ENCODE measurements around the gene KIF6.

The KIF6 gene

DNA sequence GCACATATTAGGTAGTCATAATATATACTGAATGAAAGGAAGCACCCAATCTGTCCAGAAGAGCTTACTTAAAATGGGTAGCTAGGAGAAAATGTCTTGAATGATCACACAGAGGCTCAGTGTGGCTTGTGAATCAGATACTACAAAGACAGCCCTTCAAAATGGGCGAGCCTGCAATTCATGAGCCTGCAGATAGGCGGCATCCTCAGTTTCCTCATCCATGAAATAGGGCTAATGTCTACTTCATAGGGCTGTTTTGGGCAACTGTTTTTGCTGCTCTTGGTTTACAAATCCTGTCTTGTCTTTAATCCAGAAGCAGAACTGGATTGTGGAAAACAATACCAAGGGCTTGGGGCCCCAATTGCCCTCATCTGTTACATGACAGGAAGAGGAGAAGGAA, 273.4 kb downstream of the KIF6 start:
- DNase-seq = peak; percentile 11
- ATAC-seq = peak; percentile 32

DNA sequence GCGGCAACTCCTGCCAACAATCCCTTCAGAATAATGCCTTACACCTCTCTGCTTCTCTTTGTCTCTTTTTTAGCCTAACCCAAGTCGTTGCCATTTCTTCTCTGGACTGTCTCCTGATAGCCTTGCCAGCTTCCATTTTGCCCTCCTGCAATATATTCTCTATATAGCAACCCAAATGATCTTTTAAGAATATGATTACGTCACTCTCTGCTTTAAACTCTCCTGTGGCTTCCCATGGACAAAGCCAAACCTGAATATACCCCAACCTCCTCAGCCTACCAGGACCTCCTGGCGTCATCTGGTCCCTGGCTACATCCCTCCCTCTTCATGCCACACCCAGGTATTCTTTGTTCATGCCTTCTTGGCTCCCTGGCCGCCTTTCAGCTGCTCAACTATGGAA, 276.2 kb downstream of the KIF6 start:
- ATAC-seq = no peak

GRCh38 chr6:39446909-39447308, 278.3 kb downstream of the KIF6 start:
- peak; percentile 42 for ATAC-seq
- no peak for DNase-seq

More for the DNA sequence above, 276.2 kb downstream of the KIF6 start:
- DNase-seq = no peak

- ATAC-seq (no peak), DNase-seq (no peak)
These were observed 279.5 kb downstream of the KIF6 start for GRCh38 chr6:39445667-39446066.

DNA sequence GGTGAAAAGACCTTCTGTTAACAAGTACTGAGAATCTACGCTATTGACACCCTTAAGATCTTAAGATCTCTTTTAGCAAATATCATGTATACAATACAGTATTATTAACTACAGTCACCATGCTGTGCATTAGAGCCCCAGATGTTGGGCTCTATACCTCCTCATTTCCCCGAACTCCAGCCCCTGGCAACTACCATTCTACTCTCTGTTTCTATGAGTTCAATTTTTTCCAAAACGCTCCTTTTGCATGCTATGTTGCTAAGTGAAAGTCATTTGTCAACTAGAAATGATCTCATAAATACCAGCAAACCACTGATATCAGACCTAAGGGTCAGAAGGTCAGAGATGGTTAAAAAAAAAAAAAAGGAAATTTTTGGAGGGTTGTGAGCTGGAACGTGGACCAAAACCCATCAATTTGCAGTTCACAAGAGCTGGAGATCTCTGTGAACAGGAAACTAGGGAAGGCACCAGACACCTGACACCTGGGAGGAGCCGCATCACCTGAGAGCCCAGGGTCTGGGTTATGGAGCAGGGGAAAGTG, 280.7 kb downstream of the KIF6 start:
- DNase-seq (no peak), ATAC-seq (no peak)

DNA sequence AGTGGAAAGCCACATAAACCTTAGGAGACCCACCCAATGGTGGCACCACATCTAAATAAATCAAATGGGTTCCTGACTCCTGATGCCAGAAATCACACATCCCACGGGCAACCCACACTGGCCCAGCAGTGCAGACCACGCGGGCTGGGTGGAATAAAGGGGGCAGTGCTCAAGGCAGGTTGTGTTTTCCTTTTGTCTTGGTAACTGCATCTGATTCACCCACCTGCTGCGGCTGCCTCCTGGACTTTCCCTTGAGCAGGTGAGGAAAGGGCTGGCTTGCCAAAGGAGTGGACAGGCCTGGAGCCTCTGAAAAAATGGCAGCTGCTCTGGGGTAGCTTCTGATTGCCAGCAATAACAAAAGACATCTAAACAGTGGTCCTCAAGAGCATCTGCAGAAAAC, 283.2 kb downstream of the KIF6 start:
- ATAC-seq (no peak), DNase-seq (no peak)

DNA sequence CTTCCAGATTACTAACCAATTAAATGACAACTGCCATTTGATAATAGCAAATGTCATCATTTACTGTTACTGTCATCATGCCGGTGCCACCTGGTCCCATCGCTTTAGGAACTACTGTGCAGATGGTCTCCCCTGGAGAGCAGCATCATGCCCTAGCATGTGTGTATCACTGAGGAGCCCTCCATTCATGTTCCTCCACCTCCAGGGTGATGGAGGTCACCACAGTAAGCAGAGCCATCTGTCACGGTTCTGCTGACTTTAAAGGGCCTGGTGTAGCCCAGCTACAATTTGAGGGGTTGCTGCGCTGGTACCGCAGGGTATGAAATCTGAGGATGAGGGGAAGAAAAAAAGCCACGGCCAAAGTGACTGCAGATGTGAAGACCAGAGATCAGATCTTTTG, 283.9 kb downstream of the KIF6 start:
- no peak for ATAC-seq

DNA sequence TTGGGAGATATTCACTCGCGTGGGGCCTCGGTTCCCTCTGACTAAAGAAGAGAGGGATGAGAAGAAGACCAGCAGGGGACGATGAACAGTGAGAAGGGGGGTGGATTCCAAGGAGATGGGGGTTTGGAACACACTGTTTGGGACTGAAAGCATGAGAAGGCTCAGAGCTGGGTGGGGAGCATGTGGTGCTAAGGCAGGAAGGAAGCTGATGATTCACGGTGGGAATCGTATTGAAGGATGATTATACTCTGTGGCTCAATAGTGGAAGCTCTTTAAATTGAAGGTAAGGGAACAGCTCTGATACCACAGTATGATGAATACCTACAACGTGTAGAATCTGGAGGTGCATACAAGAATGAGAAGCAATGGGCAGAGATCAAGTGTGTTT, 285.2 kb downstream of the KIF6 start:
- DNase-seq = no peak
- no peak for ATAC-seq

More for the DNA sequence above, 283.9 kb downstream of the KIF6 start:
- no peak for DNase-seq

DNA sequence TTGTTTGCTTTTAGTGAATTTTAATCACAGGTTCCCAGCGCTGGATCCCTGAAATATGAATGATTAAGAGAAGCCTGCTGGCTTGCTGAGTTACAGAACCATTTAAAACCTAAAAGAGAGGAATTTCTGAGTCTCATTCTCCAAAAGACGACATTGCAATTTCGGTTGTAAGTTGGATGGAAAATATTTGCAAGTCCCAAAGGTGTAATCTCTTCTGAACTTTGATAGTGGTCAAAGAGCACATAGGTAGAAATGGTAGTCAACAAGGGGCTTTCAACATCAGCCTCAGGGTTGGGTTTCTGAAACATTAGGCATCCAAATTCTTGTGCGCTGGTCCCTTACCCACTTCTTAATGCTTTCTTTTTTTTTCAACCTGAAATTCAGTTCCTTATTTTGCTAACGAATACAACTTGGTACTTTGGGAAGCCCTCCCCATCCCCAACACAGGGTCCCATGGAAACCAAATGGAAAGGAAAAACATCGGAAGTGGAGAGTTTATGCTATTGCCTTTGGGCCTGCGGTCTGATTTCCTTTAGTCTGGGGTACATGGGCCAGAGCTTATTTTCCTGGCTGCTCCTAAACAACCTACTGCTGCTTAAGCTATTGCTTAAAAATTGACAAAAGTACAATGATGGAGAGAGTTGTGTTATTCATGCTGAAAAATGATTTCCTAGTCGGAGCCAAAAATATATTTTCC, 285.7 kb downstream of the KIF6 start:
- ATAC-seq = no peak
- DNase-seq = no peak

GRCh38 chr6:39433630-39434029, 291.6 kb downstream of the KIF6 start:
- ATAC-seq = no peak
- DNase-seq = no peak

DNA sequence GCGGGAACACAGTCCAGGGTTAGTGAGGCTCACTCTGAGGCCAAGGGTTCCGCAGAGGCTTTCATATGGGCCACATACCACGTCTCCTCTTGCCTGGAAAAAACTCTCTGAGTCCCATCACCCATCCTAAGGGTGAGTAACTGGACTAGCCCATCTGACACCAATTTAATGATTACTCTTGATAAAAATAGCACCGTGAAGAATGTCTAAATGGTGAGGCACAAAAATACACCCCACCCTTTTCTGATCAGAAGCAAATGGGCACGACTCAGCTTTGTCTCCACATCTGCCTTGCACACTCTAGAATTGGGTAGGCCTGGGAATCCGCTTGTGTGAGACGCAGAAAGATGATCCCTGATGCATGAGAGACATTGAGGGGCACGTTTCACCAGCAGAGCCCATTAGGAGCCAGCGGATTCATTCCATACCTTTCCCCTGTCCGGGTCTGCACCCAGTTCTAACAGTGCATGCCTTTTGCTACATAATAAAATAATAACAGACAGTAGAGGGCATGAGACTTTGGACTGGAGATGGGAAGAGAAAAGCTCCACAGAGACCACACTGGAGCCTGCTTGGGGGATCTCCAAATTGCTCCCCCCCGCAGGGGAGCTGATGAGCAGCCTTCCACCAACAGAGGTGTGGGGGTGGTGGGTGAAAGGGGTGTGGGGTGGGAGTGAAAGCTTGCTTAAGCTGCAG, 292.7 kb downstream of the KIF6 start:
- DNase-seq (no peak), ATAC-seq (no peak)

- peak; percentile 27 for DNase-seq
- ATAC-seq = peak; percentile 59
These were observed 294.2 kb downstream of the KIF6 start for GRCh38 chr6:39430871-39431523.

GRCh38 chr6:39430446-39430845, 294.8 kb downstream of the KIF6 start:
- ATAC-seq (no peak), DNase-seq (no peak)

DNA sequence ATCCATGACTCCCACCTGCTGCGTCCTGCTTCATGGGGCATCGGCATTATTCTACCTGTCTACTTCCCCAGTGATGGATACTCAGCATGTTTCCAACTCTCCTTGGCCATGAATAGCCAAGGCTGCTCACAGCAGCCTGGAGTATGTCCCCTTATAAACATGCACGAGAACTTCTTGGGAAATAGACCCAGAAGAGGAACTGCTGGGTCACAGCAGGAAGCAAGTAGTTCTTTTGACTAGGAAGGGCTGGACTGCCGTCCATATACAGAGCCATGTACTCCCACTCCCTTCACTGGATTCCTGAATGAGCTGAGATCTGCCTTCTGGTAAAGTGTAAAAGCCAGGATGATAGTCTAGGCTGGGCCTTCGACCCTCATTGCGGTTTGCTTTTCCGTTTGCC, 296.4 kb downstream of the KIF6 start:
- ATAC-seq (no peak), DNase-seq (no peak)

DNA sequence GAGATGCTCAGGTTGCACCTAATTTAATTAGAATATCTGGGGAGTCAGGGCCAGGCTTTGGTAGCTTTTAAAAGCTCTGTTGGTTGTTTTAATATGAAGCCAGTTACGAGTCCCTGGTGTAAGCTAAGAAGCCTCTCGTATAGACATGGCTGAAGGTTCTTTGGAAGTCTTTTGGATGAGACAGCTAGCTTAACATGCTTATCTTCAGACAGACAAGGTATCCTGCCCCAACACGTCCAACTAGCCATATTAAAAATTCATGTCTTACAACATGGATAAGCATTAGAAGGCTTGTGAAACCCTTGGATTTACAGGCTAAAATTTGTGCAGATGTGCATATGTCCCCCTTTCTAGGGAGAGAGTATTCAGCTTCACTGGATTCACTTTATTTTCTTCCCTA, 297.1 kb downstream of the KIF6 start:
- ATAC-seq = no peak
- no peak for DNase-seq

GRCh38 chr6:39426073-39426456, 299.1 kb downstream of the KIF6 start:
- ATAC-seq (peak; percentile 75), DNase-seq (no peak)

- no peak for DNase-seq
- no peak for ATAC-seq
These were observed 299.7 kb downstream of the KIF6 start for GRCh38 chr6:39425346-39426072.

GRCh38 chr6:39424831-39425230, 300.4 kb downstream of the KIF6 start:
- ATAC-seq = no peak
- no peak for DNase-seq

- ATAC-seq (no peak), DNase-seq (no peak)
These were observed 303.0 kb downstream of the KIF6 start for GRCh38 chr6:39422238-39422637.

DNA sequence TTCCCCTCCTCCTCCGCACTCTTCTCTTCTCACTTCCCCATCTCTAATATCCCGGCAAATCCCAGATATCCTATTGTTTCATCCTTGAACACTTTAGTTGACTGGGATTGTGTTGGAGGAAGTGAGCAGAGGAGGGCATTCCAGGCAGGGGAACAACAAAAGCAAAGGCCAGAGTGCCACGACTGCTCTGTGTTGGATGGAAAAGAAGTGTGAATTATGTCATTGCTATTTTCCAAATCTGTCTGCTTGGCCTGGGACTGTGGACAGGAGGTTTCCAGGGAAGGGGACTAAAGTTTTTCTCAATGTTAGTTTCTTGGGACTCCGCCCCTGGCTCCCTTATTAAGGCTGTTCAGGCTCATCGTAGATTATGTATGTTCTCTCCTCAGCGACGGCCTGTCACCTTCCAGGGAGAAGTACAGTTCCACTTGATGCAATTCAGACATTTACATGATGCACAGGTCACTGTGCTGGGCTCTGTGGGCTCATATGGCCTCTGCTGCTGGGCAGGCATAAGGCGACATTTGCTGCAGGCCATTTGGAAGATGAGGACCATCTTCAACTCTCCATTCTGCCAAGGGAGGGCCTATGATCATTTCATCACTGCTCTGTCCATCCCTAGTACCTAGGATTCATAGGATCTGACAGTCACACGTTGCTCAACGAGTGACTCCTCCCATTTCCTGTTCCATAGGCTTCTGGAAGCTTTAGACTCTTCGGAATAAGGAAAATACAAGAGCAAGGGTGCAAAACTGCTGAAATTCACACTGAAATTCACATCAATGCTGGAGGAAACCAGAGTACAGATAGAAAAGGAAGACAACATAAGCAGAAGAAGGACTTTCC, 303.6 kb downstream of the KIF6 start:
- DNase-seq (no peak), ATAC-seq (no peak)
